Suprapubic skin (tissue), 4 donors: ENCODE data around the gene MANBA. TPM values are rescaled to one million over a fixed set of nuclear protein-coding genes. Genes with fewer than 3 reads are reported as not detected.

Experiments
- DNase-seq, 2 donors: peaks; one replicate each; pipeline ENCODE4 v3.0.0-alpha.2; 2019; ENCODE audit warnings: low spot score in 2 of 2
- H3K27ac ChIP-seq: fragments of 200-600 bp; sonication (generic); one replicate; pipeline ENCODE4 v1.5.1; 2019
- H3K27me3 ChIP-seq: fragments of 200-600 bp; sonication (generic); one replicate; pipeline ENCODE4 v1.5.1; 2019
- H3K36me3 ChIP-seq: fragments of 200-600 bp; sonication (generic); one replicate; pipeline ENCODE4 v1.5.1; 2019
- H3K4me1 ChIP-seq: fragments of 200-600 bp; sonication (generic); one replicate; pipeline ENCODE4 v1.5.1; 2019
- H3K4me3 ChIP-seq: fragments of 200-600 bp; sonication (generic); one replicate; pipeline ENCODE4 v1.5.1; 2019; ENCODE audit warnings: mild to moderate bottlenecking
- H3K9me3 ChIP-seq: fragments of 200-600 bp; sonication (generic); one replicate; pipeline ENCODE4 v1.5.1; 2019
- CTCF ChIP-seq, 2 donors: fragments of 200-600 bp in 1 of 2; fragments of 450-650 bp in 1 of 2; sonication (generic) in 1 of 2; IDR thresholded peaks; one replicate each; pipeline ENCODE4 v1.5.1; 2016 to 2019; ENCODE audit warnings: antibody characterized with exemption in 2 of 2, mild to moderate bottlenecking in 1 of 2, moderate library complexity in 1 of 2
- EP300 ChIP-seq: sonication (generic); formaldehyde crosslinking; IDR thresholded peaks from one replicate; pipeline ENCODE4 v1.6.1; 2017; ENCODE audit warnings: antibody characterized with exemption
- POLR2A ChIP-seq, 2 donors: fragments of 450-650 bp; IDR thresholded peaks; one replicate each; pipeline ENCODE4 v1.6.1; 2017; ENCODE audit warnings: antibody characterized with exemption in 2 of 2, mild to moderate bottlenecking in 2 of 2, moderate library complexity in 2 of 2
- POLR2AphosphoS5 ChIP-seq, 3 donors: sonication (generic); formaldehyde crosslinking; IDR thresholded peaks; one replicate each; pipeline ENCODE4 v1.6.1; 2017; ENCODE audit warnings: antibody characterized with exemption in 3 of 3
- whole genome bisulfite sequencing: methylation state at CpG from one replicate; pipeline ENCODE4 v1.1.5; 2018; 5-methylcytosine and 5-hydroxymethylcytosine counted together
- total RNA-seq, 4 donors: library from RNA; depleted of rRNA; stranded (reverse); fragments of >200 nt; gene quantifications; one replicate each; pipeline ENCODE4 v1.1.0, GENCODE V29; 2016

MANBA gene
- total RNA-seq, 4 donors from 2014 or later = 11.0 to 36.1 (median 21.1) TPM

- 87% methylated on average over 2 of the region's 2 CpGs for WGBS
- H3K4me3 ChIP-seq = no peak overlapping the region
- no peak overlapping the region for H3K27ac ChIP-seq
- H3K36me3 ChIP-seq = peaks cover 84% of the 10 kb centered on the region
- no peak for DNase-seq
- no peaks in the 10 kb centered on the region for H3K27me3 ChIP-seq
- no peaks in the 10 kb centered on the region for H3K4me1 ChIP-seq
- no peaks in the 10 kb centered on the region for H3K9me3 ChIP-seq
- TF ChIP-seq POLR2AphosphoS5 (IDR thresholded peaks at IDR 0.05) (no peak), POLR2A (IDR thresholded peaks at IDR 0.05) (no peak), EP300 (no peak), CTCF (IDR thresholded peaks at IDR 0.05) (no peak)
Measured at GRCh38 chr4:102799816-102800215, 39.0 kb upstream of the MANBA start.

GRCh38 chr4:102794999-102795398, 34.2 kb upstream of the MANBA start:
- H3K27me3 ChIP-seq = no peaks in the 10 kb centered on the region
- no peak for DNase-seq
- H3K9me3 ChIP-seq = no peaks in the 10 kb centered on the region
- H3K36me3 ChIP-seq = peaks cover 48% of the 10 kb centered on the region
- H3K4me3 ChIP-seq = no peak overlapping the region
- WGBS = 89% methylated on average over 2 of the region's 2 CpGs
- H3K4me1 ChIP-seq = no peaks in the 10 kb centered on the region
- no peak overlapping the region for H3K27ac ChIP-seq
- TF ChIP-seq POLR2A (IDR thresholded peaks at IDR 0.05) = no peak
- no peak for TF ChIP-seq CTCF (IDR thresholded peaks at IDR 0.05)
- TF ChIP-seq EP300 = no peak
- TF ChIP-seq POLR2AphosphoS5 (IDR thresholded peaks at IDR 0.05) = no peak

- no peak overlapping the region for H3K4me3 ChIP-seq
- H3K4me1 ChIP-seq = no peaks in the 10 kb centered on the region
- no peak for DNase-seq
- no peak for TF ChIP-seq EP300
- TF ChIP-seq POLR2AphosphoS5 (IDR thresholded peaks at IDR 0.05) = no peak
- TF ChIP-seq POLR2A (IDR thresholded peaks at IDR 0.05) = no peak
- no peak for TF ChIP-seq CTCF (IDR thresholded peaks at IDR 0.05)
- no peaks in the 10 kb centered on the region for H3K27me3 ChIP-seq
- no peak overlapping the region for H3K27ac ChIP-seq
- 86% methylated on average over 2 of the region's 2 CpGs for WGBS
- no peaks in the 10 kb centered on the region for H3K9me3 ChIP-seq
- H3K36me3 ChIP-seq = peaks cover 27% of the 10 kb centered on the region
Measured at GRCh38 chr4:102792361-102792936, 31.7 kb upstream of the MANBA start.

GRCh38 chr4:102791318-102791835, 30.6 kb upstream of the MANBA start:
- no peak overlapping the region for H3K4me3 ChIP-seq
- no peak overlapping the region for H3K27ac ChIP-seq
- no peak for TF ChIP-seq POLR2AphosphoS5 (IDR thresholded peaks at IDR 0.05)
- no peak for TF ChIP-seq CTCF (IDR thresholded peaks at IDR 0.05)
- TF ChIP-seq EP300 = no peak
- no peak for TF ChIP-seq POLR2A (IDR thresholded peaks at IDR 0.05)
- H3K9me3 ChIP-seq = no peaks in the 10 kb centered on the region
- H3K36me3 ChIP-seq = peaks cover 19% of the 10 kb centered on the region
- H3K27me3 ChIP-seq = no peaks in the 10 kb centered on the region
- DNase-seq = no peak
- H3K4me1 ChIP-seq = no peaks in the 10 kb centered on the region
- 90% methylated on average over 7 of the region's 7 CpGs for WGBS

- Histone ChIP-seq H3K4me3 (no peak overlapping the region), H3K9me3 (no peaks in the 10 kb centered on the region), H3K4me1 (no peaks in the 10 kb centered on the region), H3K27me3 (no peaks in the 10 kb centered on the region), H3K27ac (no peak overlapping the region), H3K36me3 (no peaks in the 10 kb centered on the region)
- WGBS = 71% methylated on average over 3 of the region's 3 CpGs
- TF ChIP-seq POLR2AphosphoS5 (IDR thresholded peaks at IDR 0.05) (no peak), EP300 (no peak), POLR2A (IDR thresholded peaks at IDR 0.05) (no peak), CTCF (IDR thresholded peaks at IDR 0.05) (no peak)
- no peak for DNase-seq
Measured at GRCh38 chr4:102789317-102789717, 28.5 kb upstream of the MANBA start.
